HEK293 (cell line): ENCODE measurements around the gene PSMA2.

ENCODE experiments used
- CTCF ChIA-PET: fragments of 350-600 bp; formaldehyde crosslinking; extraction: SDS; loops from one replicate; lab custom pipeline; 2021; ENCODE audit warnings: antibody characterized with exemption; lab: Yijun Ruan, JAX
- POLR2A ChIA-PET: fragments of 300-600 bp; formaldehyde crosslinking; extraction: SDS; loops from one replicate; lab custom pipeline; 2020; ENCODE audit warnings: antibody characterized with exemption, inconsistent platforms; lab: Yijun Ruan, JAX
- H3K27ac ChIP-seq: fragments of 200-500 bp; sonication (Bioruptor generic); 2 replicates; pipeline ENCODE4 v1.5.1; 2014; ENCODE audit warnings: low read depth, low read length, control low read depth, inconsistent platforms; ENCODE audit errors: extremely low read depth
- H3K36me3 ChIP-seq, 2 experiments: fragments of 200-500 bp in 1 of 2; sonication (Bioruptor generic) in 1 of 2; 1 replicate in 1 of 2; 2 replicates in 1 of 2; pipeline ENCODE4 v1.5.1; 2014 to 2017; ENCODE audit warnings: inconsistent platforms in 2 of 2, low read length in 2 of 2; ENCODE audit not compliant: control insufficient read depth in 2 of 2, insufficient read depth in 1 of 2
- H3K4me1 ChIP-seq: fragments of 200-500 bp; sonication (Bioruptor generic); 2 replicates; pipeline ENCODE4 v1.5.1; 2014; ENCODE audit warnings: mild to moderate bottlenecking, low read length, inconsistent platforms; ENCODE audit not compliant: control insufficient read depth, insufficient read depth
- H3K4me3 ChIP-seq: 2 replicates; pipeline ENCODE4 v1.5.1; 2011; ENCODE audit warnings: low read depth, mild to moderate bottlenecking, control low read depth, low read length, moderate library complexity
- H3K9me3 ChIP-seq: fragments of 200-500 bp; sonication (Bioruptor generic); 2 replicates; pipeline ENCODE4 v1.5.1; 2014; ENCODE audit warnings: low read depth, low read length, inconsistent platforms; ENCODE audit not compliant: control insufficient read depth, insufficient read depth
- FEZF1 ChIP-seq: fragments of 450-650 bp; formaldehyde crosslinking; IDR thresholded peaks from 2 replicates; pipeline ENCODE4 v1.5.1; 2016; ENCODE audit warnings: missing biosample characterization, missing genetic modification characterization
- GLI2 ChIP-seq: fragments of 450-650 bp; formaldehyde crosslinking; IDR thresholded peaks from 2 replicates; pipeline ENCODE4; 2017; ENCODE audit warnings: missing biosample characterization, missing genetic modification characterization, low read depth, borderline replicate concordance
- HOXD13 ChIP-seq: sonication (generic); formaldehyde crosslinking; IDR thresholded peaks from 2 replicates; pipeline ENCODE4 v1.8.0; 2022; ENCODE audit warnings: missing genetic modification reagents, borderline replicate concordance
- KLF10 ChIP-seq: fragments of 450-650 bp; IDR thresholded peaks from 2 replicates; pipeline ENCODE4 v1.5.1; 2018; ENCODE audit warnings: missing biosample characterization, mild to moderate bottlenecking, missing genetic modification characterization
- KLF7 ChIP-seq: fragments of 450-650 bp; formaldehyde crosslinking; IDR thresholded peaks from 2 replicates; pipeline ENCODE4 v1.5.1; 2016; ENCODE audit warnings: missing biosample characterization, missing genetic modification characterization, borderline replicate concordance
- MEIS1 ChIP-seq: sonication (generic); formaldehyde crosslinking; IDR thresholded peaks from 2 replicates; pipeline ENCODE4 v1.8.1; 2022; ENCODE audit warnings: missing genetic modification reagents, mild to moderate bottlenecking, borderline replicate concordance
- SALL2 ChIP-seq: fragments of 450-650 bp; formaldehyde crosslinking; IDR thresholded peaks from 2 replicates; pipeline ENCODE4 v1.5.0; 2017; ENCODE audit warnings: missing biosample characterization, mild to moderate bottlenecking, missing genetic modification characterization, borderline replicate concordance
- SCRT1 ChIP-seq: fragments of 450-650 bp; formaldehyde crosslinking; IDR thresholded peaks from 2 replicates; pipeline ENCODE4 v1.5.1; 2016; ENCODE audit warnings: missing biosample characterization, missing genetic modification characterization, borderline replicate concordance
- SP7 ChIP-seq: fragments of 450-650 bp; formaldehyde crosslinking; IDR thresholded peaks from 2 replicates; pipeline ENCODE4 v1.5.1; 2016; ENCODE audit warnings: missing biosample characterization, missing genetic modification characterization
- TCF7L2 ChIP-seq: IDR thresholded peaks from 2 replicates; pipeline ENCODE4 v1.6.1; 2011; ENCODE audit warnings: low read depth, mild to moderate bottlenecking, inconsistent platforms, low read length, moderate library complexity, borderline replicate concordance
- TRIM28 ChIP-seq: IDR thresholded peaks from 2 replicates; pipeline ENCODE4 v1.6.1; 2011; ENCODE audit warnings: low read length, control low read depth, borderline replicate concordance
- ZBTB48 ChIP-seq: fragments of 450-650 bp; formaldehyde crosslinking; IDR thresholded peaks from 2 replicates; pipeline ENCODE4 v1.5.1; 2016; ENCODE audit warnings: missing biosample characterization, missing genetic modification characterization
- ZNF114 ChIP-seq: fragments of 450-650 bp; formaldehyde crosslinking; IDR thresholded peaks from 2 replicates; pipeline ENCODE4 v1.5.0; 2017; ENCODE audit warnings: missing biosample characterization, missing genetic modification characterization
- ZNF121 ChIP-seq: fragments of 450-650 bp; formaldehyde crosslinking; IDR thresholded peaks from 2 replicates; pipeline ENCODE4 v1.5.1; 2016; ENCODE audit warnings: missing biosample characterization, missing genetic modification characterization
- ZNF184 ChIP-seq: fragments of 450-650 bp; IDR thresholded peaks from 2 replicates; pipeline ENCODE4 v1.5.1; 2018; ENCODE audit warnings: missing biosample characterization, mild to moderate bottlenecking, missing genetic modification characterization
- ZNF292 ChIP-seq: fragments of 450-650 bp; formaldehyde crosslinking; IDR thresholded peaks from 2 replicates; pipeline ENCODE4 v1.5.1; 2016; ENCODE audit warnings: low read depth, missing biosample characterization, missing genetic modification characterization, borderline replicate concordance
- ZNF335 ChIP-seq: fragments of 450-650 bp; formaldehyde crosslinking; conservative IDR thresholded peaks from 2 replicates; pipeline ENCODE4 v1.5.1; 2016; ENCODE audit warnings: missing biosample characterization, missing genetic modification characterization
- ZNF350 ChIP-seq: fragments of 450-650 bp; formaldehyde crosslinking; IDR thresholded peaks from 2 replicates; pipeline ENCODE4 v1.5.0; 2017; ENCODE audit warnings: missing biosample characterization, mild to moderate bottlenecking, missing genetic modification characterization
- ZNF354C ChIP-seq: fragments of 450-650 bp; formaldehyde crosslinking; IDR thresholded peaks from 2 replicates; pipeline ENCODE4 v1.5.1; 2016; ENCODE audit warnings: missing biosample characterization, missing genetic modification characterization, low read depth, borderline replicate concordance
- ZNF391 ChIP-seq: fragments of 450-650 bp; formaldehyde crosslinking; IDR thresholded peaks from 2 replicates; pipeline ENCODE4 v1.5.1; 2016; ENCODE audit warnings: low read depth, missing biosample characterization, missing genetic modification characterization, borderline replicate concordance
- ZNF514 ChIP-seq: fragments of 450-650 bp; formaldehyde crosslinking; IDR thresholded peaks from 2 replicates; pipeline ENCODE4 v1.5.1; 2016; ENCODE audit warnings: missing biosample characterization, missing genetic modification characterization
- ZNF544 ChIP-seq: fragments of 450-650 bp; formaldehyde crosslinking; IDR thresholded peaks from 2 replicates; pipeline ENCODE4 v1.5.0; 2017; ENCODE audit warnings: missing biosample characterization, missing genetic modification characterization
- ZNF548 ChIP-seq: fragments of 450-650 bp; formaldehyde crosslinking; IDR thresholded peaks from 2 replicates; pipeline ENCODE4 v1.5.1; 2016; ENCODE audit warnings: missing biosample characterization, missing genetic modification characterization
- ZNF660 ChIP-seq: fragments of 450-650 bp; IDR thresholded peaks from 2 replicates; pipeline ENCODE4 v1.5.1; 2018; ENCODE audit warnings: missing biosample characterization, mild to moderate bottlenecking, missing genetic modification characterization
- ZNF670 ChIP-seq: fragments of 450-650 bp; formaldehyde crosslinking; IDR thresholded peaks from 2 replicates; pipeline ENCODE4 v1.5.1; 2016; ENCODE audit warnings: missing biosample characterization, missing genetic modification characterization, low read depth
- ZNF76 ChIP-seq: fragments of 450-650 bp; formaldehyde crosslinking; IDR thresholded peaks from 2 replicates; pipeline ENCODE4; 2016; ENCODE audit warnings: low read depth, missing biosample characterization, missing genetic modification characterization, borderline replicate concordance
- ZNF792 ChIP-seq: fragments of 450-650 bp; formaldehyde crosslinking; IDR thresholded peaks from 2 replicates; pipeline ENCODE4 v1.5.1; 2016; ENCODE audit warnings: missing biosample characterization, missing genetic modification characterization
- ZNF830 ChIP-seq: fragments of 450-650 bp; IDR thresholded peaks from 2 replicates; pipeline ENCODE4 v1.5.0; 2018; ENCODE audit warnings: missing biosample characterization, missing genetic modification characterization, low read depth, mild to moderate bottlenecking, moderate library complexity
- ZSCAN23 ChIP-seq: fragments of 450-650 bp; formaldehyde crosslinking; IDR thresholded peaks from 2 replicates; pipeline ENCODE4 v1.5.1; 2016; ENCODE audit warnings: missing biosample characterization, missing genetic modification characterization
- TF ChIP-seq, protein P1 (sequence below): fragments of 450-650 bp; formaldehyde crosslinking; IDR thresholded peaks from 2 replicates; pipeline ENCODE4 v1.5.1; 2016; ENCODE audit warnings: missing biosample characterization, missing genetic modification characterization
- TF ChIP-seq, protein P2 (sequence below): fragments of 450-650 bp; formaldehyde crosslinking; IDR thresholded peaks from 2 replicates; pipeline ENCODE4 v1.5.1; 2016; ENCODE audit warnings: missing biosample characterization, missing genetic modification characterization

The PSMA2 gene

DNA sequence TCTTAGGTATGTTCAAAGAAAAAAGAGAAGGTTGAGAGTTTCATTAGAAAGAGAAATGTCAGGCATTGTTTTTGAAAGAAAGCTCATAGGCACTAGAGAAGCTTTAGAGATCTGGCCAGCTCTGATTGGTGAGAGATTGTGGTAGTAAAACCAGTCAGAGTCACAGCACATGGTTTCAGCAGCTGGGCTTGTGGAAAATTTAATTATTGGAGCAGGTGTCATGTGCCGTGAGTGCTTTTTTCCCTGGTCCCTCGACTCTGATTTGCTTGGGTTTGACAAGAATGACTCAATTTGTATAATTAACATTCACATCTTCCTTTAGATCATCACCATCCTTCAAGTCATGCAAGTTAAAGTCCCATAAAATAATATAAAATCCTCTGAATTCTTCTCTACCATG, 35.4 kb upstream of the PSMA2 start:
- no peak overlapping the region for H3K27ac ChIP-seq
- no peak for TF ChIP-seq MEIS1 (CRISPR knock-in tag)
- TF ChIP-seq GLI2, result no peak
- TF ChIP-seq ZNF391 (tag by site-specific recombination), result no peak
- no peak for TF ChIP-seq ZNF830 (tag by site-specific recombination)
- TF ChIP-seq ZNF660 (tag by site-specific recombination), result no peak
- TF ChIP-seq ZNF792, result no peak
- no peak for TF ChIP-seq KLF10 (tag by site-specific recombination)
- TF ChIP-seq SP7, result no peak
- no peak for TF ChIP-seq FEZF1 (tag by site-specific recombination)
- no peak for TF ChIP-seq ZNF514 (tag by site-specific recombination)
- no peak for TF ChIP-seq ZNF114 (tag by site-specific recombination)
- TF ChIP-seq KLF7 (tag by site-specific recombination), result no peak
- no peak for TF ChIP-seq TRIM28
- no peak for TF ChIP-seq ZNF548 (tag by site-specific recombination)
- TF ChIP-seq ZNF335 (tag by site-specific recombination), result no peak
- no peak overlapping the region for H3K4me3 ChIP-seq
- ChIA-PET POLR2A (no interaction called here), CTCF (no interaction called here)
- H3K4me1 ChIP-seq, result no peaks in the 10 kb centered on the region
- H3K36me3 ChIP-seq, result no peaks in the 10 kb centered on the region
- no peaks in the 10 kb centered on the region for H3K9me3 ChIP-seq

GRCh38 chr7:42964849-42965805, 33.2 kb upstream of the PSMA2 start:
- Histone ChIP-seq H3K4me1 (no peaks in the 10 kb centered on the region), H3K36me3 (no peaks in the 10 kb centered on the region), H3K27ac (no peak overlapping the region), H3K4me3 (no peak overlapping the region), H3K9me3 (no peaks in the 10 kb centered on the region)
- TF ChIP-seq ZNF121 (tag by site-specific recombination), result no peak
- TF ChIP-seq ZSCAN23 (tag by site-specific recombination), result no peak
- TF ChIP-seq ZNF514 (tag by site-specific recombination), result no peak
- ChIA-PET CTCF (interaction anchor here (0.7 to 0.8 kb wide), 2 partner anchors 8 to 1136 kb away, joined by 3 read pairs; no protein-coding TSS in a partner anchor), POLR2A (no interaction called here)

GRCh38 chr7:42964293-42964692, 32.3 kb upstream of the PSMA2 start:
- Histone ChIP-seq H3K9me3 (no peaks in the 10 kb centered on the region), H3K4me3 (no peak overlapping the region), H3K36me3 (no peaks in the 10 kb centered on the region), H3K27ac (no peak overlapping the region), H3K4me1 (no peaks in the 10 kb centered on the region)
- ChIA-PET CTCF (interaction anchor here (1.7 kb wide), 1 partner anchor 23 kb away, joined by 6 read pairs; no protein-coding TSS in a partner anchor), POLR2A (no interaction called here)
- no peak for TF ChIP-seq ZNF292 (tag by site-specific recombination)
- no peak for TF ChIP-seq ZNF544 (tag by site-specific recombination)
- TF ChIP-seq ZBTB48 (tag by site-specific recombination), result no peak
- no peak for TF ChIP-seq HOXD13
- TF ChIP-seq, protein P1, sequence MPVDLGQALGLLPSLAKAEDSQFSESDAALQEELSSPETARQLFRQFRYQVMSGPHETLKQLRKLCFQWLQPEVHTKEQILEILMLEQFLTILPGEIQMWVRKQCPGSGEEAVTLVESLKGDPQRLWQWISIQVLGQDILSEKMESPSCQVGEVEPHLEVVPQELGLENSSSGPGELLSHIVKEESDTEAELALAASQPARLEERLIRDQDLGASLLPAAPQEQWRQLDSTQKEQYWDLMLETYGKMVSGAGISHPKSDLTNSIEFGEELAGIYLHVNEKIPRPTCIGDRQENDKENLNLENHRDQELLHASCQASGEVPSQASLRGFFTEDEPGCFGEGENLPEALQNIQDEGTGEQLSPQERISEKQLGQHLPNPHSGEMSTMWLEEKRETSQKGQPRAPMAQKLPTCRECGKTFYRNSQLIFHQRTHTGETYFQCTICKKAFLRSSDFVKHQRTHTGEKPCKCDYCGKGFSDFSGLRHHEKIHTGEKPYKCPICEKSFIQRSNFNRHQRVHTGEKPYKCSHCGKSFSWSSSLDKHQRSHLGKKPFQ (tag by site-specific recombination), result no peak
- no peak for TF ChIP-seq ZNF354C (tag by site-specific recombination)
- TF ChIP-seq ZNF350, result no peak
- no peak for TF ChIP-seq SCRT1 (tag by site-specific recombination)
- TF ChIP-seq TCF7L2, result no peak
- no peak for TF ChIP-seq ZNF76 (tag by site-specific recombination)
- no peak for TF ChIP-seq SALL2 (tag by site-specific recombination)
- TF ChIP-seq ZNF670 (tag by site-specific recombination), result no peak
- TF ChIP-seq ZNF184 (tag by site-specific recombination), result no peak
- TF ChIP-seq, protein P2, sequence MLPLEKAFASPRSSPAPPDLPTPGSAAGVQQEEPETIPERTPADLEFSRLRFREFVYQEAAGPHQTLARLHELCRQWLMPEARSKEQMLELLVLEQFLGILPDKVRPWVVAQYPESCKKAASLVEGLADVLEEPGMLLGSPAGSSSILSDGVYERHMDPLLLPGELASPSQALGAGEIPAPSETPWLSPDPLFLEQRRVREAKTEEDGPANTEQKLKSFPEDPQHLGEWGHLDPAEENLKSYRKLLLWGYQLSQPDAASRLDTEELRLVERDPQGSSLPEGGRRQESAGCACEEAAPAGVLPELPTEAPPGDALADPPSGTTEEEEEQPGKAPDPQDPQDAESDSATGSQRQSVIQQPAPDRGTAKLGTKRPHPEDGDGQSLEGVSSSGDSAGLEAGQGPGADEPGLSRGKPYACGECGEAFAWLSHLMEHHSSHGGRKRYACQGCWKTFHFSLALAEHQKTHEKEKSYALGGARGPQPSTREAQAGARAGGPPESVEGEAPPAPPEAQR, result no peak
